DMS114 treated with DMSO at 0.1 percent for 48 hours (cell line): ENCODE results near the gene KCNJ14.

ENCODE experiments used
- DNase-seq: peaks from one replicate; lab custom pipeline; 2025; ENCODE audit not compliant: unreplicated experiment; lab: John Stamatoyannopoulos, UW

KCNJ14 gene

DNA sequence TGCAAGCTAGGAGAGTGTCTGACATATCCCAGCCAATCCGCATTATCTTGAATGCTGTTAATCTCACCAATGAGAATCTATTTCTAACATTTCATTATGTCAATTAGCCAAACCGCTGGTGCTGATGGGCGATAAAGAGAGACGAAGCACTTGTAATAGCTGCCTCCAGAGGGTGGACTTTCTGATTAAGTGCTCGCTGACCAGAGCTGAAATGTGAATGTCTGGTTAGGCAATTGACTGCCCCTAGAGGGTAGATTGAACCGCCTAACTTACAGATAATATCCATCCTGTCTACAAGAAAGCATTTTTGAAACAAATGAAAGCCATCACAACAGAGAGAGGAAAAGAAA lies 10.1 kb upstream of the KCNJ14 start:
- DNase-seq = no peak

DNA sequence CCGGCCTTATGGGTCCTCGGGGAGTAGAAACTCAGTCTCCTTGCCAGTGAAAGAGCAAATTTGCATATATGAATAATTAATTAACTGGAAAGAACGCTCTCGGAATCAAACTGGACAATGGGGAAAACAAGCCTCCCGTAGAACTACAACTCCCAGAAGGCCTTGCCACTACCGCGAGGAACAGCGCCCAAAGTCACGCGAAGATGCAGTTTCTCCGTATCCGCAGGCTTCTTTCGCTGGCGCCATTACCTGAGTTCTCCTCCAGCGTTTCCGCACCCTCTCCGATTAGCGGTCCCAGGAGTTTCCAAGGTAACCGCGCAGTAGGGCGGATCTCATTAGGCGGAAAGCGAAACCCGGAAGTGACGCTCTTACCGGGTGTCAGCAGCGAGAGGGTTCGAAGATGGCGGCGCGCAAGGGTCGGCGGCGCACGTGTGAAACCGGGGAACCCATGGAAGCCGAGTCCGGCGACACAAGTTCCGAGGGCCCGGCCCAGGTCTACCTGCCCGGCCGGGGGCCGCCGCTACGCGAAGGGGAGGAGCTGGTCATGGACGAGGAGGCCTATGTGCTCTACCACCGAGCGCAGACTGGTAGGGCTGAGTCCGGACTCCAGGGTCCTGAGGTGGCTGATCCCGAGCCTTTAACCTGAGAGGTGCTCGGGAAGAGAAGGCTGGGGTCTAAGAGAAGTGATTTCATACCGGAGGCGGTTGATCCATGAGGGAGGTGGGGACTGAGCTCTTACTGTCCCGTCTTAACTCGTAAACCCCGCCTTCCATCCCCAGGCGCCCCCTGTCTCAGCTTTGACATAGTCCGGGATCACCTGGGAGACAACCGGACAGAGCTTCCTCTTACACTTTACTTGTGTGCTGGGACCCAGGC lies 9.5 kb upstream of the KCNJ14 start, which contains the start of gene GRWD1:
Gene GRWD1 (plus strand): TSS at position 378 of the 876 bp plus-strand sequence. CDS start 23 bp downstream, at position 401.
- DNase-seq = peak; percentile 89

DNA sequence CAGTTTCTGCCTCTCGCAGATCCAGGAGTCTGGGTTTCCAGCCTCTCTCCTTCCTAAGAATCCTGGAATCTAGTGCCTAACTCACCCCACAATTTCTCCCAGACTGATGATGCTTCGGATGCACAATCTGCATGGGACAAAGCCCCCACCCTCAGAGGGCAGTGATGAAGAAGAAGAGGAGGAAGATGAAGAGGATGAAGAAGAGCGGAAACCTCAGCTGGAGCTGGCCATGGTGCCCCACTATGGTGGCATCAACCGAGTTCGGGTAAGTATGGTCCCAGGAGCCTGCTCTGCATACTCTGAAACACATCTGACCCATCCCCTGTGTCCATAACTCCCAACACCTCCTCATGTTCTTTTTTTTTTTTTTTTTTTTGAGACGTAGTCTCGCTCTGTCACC lies 8.8 kb upstream of the KCNJ14 start:
- DNase-seq = no peak

DNA sequence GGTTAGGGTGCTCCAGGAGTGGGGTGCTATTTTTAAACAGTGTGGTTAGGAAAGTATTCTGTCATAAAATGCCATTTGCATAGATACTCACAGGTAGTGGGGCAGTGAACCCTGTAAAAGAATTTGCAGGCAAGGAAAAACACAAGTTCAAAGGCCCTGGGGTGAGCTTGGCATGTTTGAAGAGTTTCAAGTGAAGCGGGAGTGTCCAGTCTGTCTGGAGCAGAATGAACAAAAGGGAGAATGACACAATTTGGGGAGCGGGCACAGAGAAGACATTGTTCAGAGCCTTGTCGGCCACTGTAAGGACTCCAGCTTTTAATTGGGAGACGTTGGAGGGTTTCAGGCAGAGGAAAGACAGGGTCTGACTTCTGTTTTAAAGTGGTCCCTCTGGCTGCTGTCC lies 6.8 kb upstream of the KCNJ14 start:
- no peak for DNase-seq

DNA sequence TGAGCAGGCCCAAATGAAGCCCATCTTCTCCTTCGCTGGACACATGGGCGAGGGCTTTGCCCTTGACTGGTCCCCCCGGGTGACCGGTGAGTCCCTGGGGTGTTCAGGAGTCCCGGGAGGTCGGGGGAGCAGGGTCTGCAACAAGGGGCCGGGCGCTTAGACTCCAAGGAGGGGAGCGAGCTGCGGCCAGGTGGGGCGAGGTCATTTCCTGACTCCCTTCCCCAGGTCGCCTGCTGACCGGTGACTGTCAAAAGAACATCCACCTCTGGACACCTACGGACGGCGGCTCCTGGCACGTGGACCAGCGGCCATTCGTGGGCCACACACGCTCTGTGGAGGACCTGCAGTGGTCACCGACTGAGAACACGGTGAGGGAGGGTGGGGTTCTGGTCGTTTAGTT lies 4.9 kb upstream of the KCNJ14 start:
- DNase-seq = no peak

DNA sequence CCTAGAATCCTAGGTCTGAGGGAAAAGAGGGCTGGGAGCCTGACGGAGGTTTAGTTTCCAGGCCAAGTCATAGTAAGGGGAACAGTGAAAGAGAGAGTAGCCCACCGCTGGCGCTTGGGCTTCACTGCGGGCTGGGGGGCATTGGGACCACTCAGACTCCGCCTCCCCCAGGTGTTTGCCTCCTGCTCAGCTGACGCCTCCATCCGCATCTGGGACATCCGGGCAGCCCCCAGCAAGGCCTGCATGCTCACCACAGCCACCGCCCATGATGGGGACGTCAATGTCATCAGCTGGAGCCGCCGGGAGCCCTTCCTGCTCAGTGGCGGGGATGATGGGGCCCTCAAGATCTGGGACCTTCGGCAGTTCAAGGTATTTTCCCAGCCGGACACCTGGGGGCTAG lies 4.5 kb upstream of the KCNJ14 start:
- DNase-seq = no peak

DNA sequence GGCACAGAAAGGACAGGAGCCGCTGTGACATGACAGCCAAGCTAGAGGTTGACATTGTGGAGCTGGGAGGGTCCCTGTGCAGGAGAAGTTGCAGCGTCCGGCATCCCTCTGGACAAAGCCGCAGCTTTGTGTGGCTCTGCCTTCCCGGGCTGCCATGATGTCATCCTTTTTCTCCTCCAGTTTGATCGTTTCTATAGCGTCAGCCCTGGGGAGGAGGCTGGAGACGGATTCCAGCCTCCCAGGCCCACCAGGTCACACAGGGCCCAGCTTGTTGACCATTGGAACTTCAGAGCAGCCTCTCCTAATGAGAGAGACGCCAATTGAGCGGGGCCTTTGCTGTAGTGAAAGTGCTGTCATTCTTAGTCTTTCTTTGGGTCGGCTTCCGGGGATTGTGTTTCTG lies 3.8 kb upstream of the KCNJ14 start:
- DNase-seq = no peak

DNA sequence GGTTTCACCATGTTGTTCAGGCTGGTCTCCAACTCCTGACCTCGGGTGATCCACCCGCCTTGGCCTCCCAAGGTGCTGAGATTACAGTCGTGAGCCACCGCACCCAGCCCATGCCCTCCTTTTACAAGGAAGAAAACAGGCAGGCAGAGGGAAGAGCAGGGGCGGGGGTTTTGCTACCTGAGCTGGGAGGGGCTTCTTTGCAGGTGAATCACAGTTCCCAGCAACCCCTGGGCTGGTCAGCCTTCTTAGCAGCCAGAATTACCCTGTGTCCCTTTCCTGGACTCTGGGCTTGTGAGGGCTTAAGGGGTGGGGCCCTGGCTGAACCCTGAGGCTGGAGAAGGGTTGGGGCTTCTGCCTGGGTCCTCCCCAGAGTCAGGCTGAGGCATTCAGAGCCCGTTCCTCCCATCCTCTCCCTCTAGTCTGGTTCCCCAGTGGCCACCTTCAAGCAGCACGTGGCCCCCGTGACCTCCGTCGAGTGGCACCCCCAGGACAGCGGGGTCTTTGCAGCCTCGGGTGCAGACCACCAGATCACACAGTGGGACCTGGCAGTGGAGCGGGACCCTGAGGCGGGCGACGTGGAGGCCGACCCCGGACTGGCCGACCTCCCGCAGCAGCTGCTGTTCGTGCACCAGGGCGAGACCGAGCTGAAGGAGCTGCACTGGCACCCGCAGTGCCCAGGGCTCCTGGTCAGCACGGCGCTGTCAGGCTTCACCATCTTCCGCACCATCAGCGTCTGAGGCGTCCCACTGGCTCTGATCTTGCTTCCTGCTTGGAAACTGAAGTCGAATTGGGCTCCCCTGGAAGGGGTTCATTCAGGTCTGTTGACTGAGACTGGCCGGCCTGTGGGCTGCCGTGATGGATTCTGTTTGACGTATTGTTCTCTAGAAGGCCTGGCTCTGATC lies 2.8 kb upstream of the KCNJ14 start:
- no peak for DNase-seq

DNA sequence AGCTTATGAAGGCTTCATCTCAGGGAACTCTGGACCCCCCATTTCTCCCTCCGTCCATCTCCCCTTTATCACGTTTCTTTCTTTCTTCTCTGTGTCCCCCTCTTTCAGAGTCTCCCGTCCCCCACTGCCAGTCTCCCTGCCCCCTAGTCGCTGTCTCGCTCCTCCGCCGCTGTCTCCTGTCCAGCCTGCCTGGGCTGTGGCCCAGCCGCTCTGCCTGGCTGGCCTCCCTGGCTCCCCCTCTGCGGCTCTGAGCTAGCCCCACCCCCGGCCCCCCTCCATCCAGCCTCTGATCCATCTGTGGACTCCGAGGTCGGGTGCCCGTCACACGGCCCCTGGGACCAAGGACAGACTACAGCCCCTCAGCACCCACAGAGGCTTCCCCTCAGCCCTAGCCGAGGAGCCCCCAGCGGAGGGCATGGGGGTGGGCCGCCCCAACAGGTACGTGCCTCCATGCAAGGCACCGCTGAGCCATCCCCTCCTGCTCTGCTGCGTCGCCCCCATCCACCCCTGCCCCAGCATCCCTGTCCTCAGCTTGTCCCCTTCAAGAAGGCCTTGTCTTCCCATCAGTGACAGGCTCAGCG lies 1.1 kb upstream of the KCNJ14 start:
- no peak for DNase-seq

DNA sequence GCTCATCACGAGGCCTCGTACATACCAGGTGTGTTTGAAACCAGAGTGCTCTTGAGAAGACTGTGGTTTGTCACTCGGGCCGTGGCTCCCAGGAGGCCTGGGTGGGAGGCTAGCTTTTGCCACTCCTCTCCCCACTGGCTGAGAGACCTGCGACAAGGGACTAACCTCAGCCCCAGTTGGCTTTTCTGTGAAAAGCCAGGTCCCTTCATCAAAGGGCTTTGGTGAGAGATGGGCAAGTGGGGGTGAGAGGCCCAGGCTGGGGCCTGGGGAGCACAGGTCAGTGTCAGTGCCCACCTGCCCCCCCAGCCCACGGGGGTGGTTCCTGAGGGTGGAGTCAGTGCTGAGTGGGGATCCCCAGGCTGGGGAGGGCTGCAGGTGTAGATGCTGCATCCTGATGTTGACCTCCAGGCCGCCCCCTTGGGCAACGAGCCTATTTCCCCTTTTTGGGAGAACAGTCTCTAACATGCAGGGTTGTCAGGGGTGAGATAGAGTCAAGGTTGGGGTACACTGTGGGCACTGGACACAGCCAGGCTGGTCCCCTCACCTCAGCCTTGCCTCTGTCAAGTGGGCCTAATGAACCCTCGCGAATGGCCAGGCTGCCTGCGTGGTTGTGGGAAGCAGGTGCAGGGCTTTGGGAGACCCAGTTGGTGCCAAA lies 661 bp downstream of the KCNJ14 start:
- no peak for DNase-seq

DNA sequence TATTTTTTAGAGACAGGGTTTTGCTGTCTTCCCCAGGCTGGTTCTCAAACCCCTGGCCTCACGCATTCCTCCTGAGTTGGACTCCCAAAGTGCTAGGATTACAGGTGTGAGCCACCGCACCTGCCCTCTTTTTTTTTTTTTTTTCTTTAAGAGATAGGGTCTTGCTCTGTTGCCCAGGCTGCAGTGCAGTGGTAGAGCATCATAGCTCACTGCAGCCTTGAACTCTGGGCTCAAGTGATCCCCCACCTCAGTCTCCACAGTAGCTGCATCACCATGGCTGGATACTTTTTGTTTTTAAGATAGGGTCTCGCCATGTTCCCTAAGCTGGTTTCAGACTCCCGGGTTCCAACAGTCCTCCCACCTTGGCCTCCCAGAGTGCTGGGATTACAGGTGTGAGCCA lies 1.5 kb downstream of the KCNJ14 start:
- no peak for DNase-seq

DNA sequence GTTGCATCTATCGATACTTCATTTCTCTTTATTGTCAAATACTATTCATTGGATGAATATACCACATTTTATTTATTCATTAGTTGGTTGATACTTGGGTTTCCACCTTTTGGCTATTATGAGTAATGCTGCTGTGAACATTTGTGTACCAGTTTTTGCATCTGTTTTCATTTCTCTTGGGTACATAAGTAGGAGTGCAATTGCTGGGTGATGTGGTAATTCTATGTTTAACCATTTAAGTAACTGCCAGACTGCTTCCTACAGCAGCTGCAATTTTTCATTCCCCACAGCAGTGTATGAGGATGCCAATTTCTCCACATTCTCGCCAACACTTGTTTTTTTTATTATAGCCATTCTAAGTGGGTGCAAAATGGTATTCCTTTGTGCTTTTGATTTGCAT lies 2.6 kb downstream of the KCNJ14 start:
- no peak for DNase-seq

DNA sequence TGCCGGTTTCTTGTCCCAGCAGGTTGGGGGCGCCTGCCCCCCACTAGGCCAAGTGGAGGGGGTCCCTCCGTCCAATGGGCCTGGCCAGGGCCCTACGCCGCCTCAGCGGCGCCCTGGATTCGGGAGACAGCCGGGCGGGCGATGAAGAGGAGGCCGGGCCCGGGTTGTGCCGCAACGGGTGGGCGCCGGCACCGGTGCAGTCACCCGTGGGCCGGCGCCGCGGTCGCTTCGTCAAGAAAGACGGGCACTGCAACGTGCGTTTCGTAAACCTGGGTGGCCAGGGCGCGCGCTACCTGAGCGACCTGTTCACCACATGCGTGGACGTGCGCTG lies 6.2 kb downstream of the KCNJ14 start:
- DNase-seq = no peak

DNA sequence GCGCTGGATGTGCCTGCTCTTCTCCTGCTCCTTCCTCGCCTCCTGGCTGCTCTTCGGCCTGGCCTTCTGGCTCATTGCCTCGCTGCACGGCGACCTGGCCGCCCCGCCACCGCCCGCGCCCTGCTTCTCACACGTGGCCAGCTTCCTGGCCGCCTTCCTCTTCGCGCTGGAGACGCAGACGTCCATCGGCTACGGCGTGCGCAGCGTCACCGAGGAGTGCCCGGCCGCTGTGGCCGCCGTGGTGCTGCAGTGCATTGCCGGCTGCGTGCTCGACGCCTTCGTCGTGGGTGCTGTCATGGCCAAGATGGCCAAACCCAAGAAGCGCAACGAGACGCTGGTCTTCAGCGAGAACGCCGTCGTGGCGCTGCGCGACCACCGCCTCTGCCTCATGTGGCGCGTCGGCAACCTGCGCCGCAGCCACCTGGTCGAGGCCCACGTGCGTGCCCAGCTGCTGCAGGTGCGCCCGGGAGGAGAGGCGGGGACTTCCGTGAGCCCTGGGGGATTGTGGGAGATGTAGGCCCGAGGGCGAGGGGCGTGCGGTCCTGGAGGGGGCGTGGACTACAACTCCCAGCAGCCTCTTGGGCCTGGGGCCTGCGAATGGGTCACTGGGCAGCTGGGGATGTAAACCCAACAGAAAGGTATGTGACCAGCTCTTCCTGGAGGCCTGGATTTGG lies 6.7 kb downstream of the KCNJ14 start:
- no peak for DNase-seq

DNA sequence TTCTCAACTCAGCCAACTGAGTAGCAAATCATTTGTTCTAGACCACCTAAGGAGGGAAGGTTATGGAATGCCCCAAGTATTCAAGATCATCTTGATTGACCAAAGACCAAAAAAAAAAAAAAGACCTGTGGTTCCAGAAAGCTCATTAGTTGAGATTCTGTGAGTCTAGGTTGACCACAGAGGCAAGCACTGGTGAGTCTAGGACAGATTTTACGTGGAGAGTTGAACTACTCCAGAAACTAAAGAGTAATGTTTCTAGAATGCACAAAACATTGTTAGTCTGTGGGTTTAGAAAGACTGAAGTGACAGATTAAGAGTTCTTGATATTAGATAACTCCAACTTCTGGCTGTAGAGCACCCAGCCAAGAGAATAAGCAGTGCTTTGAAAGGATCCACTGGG lies 9.8 kb downstream of the KCNJ14 start:
- DNase-seq = no peak

DNA sequence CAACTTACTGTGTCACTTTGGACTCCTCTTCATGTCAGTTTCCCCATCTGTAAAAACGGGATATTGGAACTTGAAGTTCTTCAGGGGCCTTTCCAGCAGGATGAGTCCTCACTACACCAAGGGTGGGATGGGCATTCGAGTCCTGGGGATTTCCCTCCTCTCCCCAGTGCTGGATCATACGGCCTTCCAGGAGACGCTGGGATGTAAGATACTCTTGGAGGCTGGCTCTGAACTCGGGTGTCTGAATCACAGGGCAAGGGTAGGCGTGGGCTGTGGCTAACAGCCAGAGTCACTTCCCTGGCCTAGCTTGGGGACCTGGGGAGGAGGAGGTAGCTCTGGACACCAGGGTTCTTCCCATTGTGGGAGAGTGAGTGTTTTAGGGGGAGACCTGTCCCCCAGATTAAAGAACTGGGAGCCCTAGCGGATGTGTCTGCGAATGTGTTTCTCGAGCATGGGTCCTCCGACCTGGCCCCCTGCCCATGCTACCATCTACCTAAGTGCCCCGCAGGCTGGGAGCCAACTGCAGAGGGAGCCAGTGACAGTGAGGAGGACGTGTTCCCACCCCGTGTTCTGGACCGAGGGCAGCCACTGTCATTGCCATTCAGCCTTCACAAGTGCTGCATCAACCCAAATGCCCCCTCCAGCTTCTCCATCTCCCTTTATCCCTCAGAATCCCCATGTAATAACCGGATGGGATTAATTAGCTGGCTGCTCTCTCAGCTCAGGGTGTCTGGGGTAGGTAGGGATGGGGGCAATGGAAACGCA lies 11.4 kb downstream of the KCNJ14 start:
- no peak for DNase-seq

DNA sequence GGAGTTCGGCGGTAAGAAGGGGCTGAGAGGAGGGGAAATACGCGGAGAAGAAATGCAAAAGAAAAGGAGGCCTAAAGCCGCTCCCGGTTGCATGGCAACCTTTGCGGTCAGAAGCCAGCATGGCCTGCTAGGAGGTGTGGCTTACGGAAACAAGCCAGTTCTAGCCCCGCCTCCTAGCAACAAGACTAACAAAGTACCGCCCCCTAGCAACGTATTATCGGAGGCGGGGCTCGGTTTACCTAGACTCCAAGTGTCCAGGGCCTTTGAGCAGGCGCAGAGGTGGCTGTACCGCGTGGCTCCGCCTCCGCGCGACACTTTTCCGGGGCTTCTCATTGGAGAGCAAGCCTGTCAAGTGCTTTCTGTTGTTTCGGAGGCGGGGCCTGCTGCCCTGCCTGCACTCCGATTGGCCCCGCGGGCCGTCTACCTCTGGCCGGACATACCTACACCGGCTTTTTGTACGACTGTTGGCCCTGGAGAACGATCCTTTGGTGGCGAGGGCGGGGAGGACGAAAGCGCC lies 13.5 kb downstream of the KCNJ14 start:
- peak; percentile 96 for DNase-seq

DNA sequence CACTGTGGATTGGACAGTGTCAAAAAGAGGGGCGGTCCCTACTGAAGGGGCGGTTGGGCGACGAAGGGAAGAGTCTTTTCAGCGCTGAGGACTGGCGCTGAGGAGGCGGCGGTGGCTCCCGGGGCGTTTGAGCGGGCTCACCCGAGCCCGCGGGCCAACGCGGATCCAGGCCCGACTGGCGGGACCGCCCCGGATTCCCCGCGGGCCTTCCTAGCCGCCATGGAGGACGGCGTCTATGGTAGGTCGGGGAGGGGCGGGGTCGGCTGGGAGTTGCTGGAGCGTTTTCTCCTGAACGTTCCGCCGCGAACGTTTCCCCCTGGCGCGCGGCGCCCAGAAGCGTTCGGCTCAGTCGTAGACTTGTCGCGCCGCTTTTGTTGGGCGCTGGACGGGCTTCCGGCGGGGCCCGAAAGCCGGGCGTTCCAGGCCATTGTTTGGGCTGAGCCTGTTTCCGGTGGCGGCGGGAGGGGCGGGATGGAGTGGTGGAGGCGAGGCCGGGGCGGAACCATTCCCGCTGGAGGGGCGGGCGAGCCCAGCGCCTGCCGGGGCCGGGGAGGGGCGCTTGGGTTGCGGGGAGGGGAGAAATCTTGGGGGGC lies 14.0 kb downstream of the KCNJ14 start, which contains the start of gene CYTH2:
Gene CYTH2 (plus strand): TSS at position 81 of the 593 bp plus-strand sequence. CDS start 139 bp downstream, at position 220.
- DNase-seq = peak; percentile 19

DNA sequence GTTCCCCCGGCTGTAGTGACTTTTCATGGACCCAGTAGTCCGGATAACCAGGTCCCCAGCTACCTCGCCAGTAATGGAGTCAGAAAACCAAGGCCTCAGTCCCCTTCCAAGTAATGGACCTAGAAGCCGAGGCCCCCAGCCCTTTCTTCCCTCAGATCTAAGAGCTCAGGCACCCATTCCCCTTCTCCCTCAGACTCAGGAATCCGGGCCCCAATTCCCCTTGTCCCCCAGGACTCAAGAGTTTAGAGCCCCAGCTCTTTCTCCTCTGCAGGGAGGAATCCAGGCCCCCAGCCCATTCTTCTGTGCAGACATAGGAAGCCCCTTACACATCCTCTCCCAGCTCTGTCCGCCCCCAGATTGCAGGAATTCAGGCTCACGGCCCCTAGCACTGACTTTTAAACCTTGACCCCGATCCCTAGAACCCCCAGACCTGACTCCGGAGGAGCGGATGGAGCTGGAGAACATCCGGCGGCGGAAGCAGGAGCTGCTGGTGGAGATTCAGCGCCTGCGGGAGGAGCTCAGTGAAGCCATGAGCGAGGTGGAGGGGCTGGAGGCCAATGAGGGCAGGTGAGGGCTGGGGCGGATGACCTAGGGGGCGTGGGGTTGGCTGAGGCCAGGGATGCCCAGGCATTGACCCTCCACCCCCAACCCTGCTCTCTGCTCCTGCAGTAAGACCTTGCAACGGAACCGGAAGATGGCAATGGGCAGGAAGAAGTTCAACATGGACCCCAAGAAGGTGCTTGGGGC lies 14.7 kb downstream of the KCNJ14 start:
- no peak for DNase-seq
